Left ventricle myocardium inferior (tissue), 1 donor: ENCODE data around the gene GNAI3. TPM values are rescaled to one million over a fixed set of nuclear protein-coding genes. Genes with fewer than 3 reads are reported as not detected.

Source experiments
- DNase-seq: peaks from one replicate; pipeline ENCODE4 v3.0.0-alpha.2; 2020
- H3K27ac ChIP-seq: fragments of 200-600 bp; replicated peaks from 2 replicates; pipeline ENCODE4 v1.8.0; 2021
- H3K27me3 ChIP-seq: fragments of 200-600 bp; 2 replicates; pipeline ENCODE4 v1.8.0; 2021; ENCODE audit warnings: low read depth
- H3K36me3 ChIP-seq: fragments of 200-600 bp; 2 replicates; pipeline ENCODE4 v1.8.0; 2021
- H3K4me1 ChIP-seq: fragments of 200-600 bp; 2 replicates; pipeline ENCODE4 v1.8.0; 2021
- H3K4me3 ChIP-seq: fragments of 200-600 bp; 2 replicates; pipeline ENCODE4 v1.8.0; 2021; ENCODE audit warnings: mild to moderate bottlenecking, moderate library complexity
- H3K9me3 ChIP-seq: fragments of 200-600 bp; replicated peaks from 2 replicates; pipeline ENCODE4 v1.8.0; 2021
- intact Hi-C: fragments of 100-400 bp; cut with micrococcal nuclease; formaldehyde crosslinking; loops from one replicate; pipeline ENCODE4 v1.11.0; 2022
- total RNA-seq: library from RNA; stranded (reverse); fragmentation: NEBNext Ultra II Directional; extraction: Animal tissue kit (Norgen Biotek cat#: 25700); gene quantifications from one replicate; pipeline ENCODE4 v1.2.1, GENCODE V29; 2021
- TF ChIP-seq, protein P1 (sequence below): fragments of 200-600 bp; IDR thresholded peaks from 2 replicates; pipeline ENCODE4 v1.8.0; 2021; ENCODE audit warnings: antibody characterized with exemption, mild to moderate bottlenecking, borderline replicate concordance
- donor health status: DM: no; HTN: yes; CAD: no; lungs with severe emphysema.

GNAI3 gene
- total RNA-seq, 1 donor from 2014 or later, result 2.0 TPM

DNA sequence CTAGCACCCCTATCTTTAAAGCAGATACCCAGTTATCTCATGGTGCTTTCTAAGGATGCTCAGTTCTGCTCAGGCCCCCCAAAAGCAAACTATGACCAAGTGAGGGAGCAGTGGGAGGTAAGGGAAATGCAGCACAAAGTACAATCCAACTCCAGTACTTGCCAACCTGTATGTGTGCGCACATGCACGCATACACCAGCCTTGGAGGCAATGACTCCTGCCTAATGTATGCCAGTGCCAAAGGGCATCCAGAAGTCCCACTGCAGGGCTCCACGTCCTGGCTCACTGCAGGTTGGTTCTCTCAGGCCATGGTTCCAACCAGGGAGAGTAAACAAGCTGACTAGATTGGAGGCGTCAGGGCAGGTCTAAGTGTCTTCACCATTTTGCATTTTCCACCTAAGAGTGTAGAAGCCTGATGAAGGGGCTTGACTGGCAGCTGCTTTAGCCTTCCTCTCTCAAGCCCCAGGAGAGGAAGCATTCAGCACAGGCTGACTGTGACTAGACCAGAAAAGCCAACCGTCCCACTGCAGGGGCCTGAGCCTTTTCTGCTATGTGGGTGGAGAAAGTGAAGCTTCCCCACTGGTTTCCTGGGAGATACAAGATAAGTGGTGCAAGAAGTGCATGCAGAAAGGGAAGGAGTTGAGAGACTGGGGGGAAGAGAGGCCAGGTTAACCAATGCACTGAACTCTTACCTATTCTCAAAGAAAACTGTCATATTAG, 46.6 kb upstream of the GNAI3 start:
- DNase-seq, result no peak
- peaks cover 7% of the 10 kb centered on the region for H3K4me1 ChIP-seq
- no peaks in the 10 kb centered on the region for H3K27me3 ChIP-seq
- no peak overlapping the region for H3K27ac ChIP-seq
- H3K9me3 ChIP-seq, result no peaks in the 10 kb centered on the region
- TF ChIP-seq, protein P1, sequence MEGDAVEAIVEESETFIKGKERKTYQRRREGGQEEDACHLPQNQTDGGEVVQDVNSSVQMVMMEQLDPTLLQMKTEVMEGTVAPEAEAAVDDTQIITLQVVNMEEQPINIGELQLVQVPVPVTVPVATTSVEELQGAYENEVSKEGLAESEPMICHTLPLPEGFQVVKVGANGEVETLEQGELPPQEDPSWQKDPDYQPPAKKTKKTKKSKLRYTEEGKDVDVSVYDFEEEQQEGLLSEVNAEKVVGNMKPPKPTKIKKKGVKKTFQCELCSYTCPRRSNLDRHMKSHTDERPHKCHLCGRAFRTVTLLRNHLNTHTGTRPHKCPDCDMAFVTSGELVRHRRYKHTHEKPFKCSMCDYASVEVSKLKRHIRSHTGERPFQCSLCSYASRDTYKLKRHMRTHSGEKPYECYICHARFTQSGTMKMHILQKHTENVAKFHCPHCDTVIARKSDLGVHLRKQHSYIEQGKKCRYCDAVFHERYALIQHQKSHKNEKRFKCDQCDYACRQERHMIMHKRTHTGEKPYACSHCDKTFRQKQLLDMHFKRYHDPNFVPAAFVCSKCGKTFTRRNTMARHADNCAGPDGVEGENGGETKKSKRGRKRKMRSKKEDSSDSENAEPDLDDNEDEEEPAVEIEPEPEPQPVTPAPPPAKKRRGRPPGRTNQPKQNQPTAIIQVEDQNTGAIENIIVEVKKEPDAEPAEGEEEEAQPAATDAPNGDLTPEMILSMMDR, result no peak
- intact Hi-C loops, result no loop called here
- H3K36me3 ChIP-seq, result peaks cover 19% of the 10 kb centered on the region
- no peak overlapping the region for H3K4me3 ChIP-seq

DNA sequence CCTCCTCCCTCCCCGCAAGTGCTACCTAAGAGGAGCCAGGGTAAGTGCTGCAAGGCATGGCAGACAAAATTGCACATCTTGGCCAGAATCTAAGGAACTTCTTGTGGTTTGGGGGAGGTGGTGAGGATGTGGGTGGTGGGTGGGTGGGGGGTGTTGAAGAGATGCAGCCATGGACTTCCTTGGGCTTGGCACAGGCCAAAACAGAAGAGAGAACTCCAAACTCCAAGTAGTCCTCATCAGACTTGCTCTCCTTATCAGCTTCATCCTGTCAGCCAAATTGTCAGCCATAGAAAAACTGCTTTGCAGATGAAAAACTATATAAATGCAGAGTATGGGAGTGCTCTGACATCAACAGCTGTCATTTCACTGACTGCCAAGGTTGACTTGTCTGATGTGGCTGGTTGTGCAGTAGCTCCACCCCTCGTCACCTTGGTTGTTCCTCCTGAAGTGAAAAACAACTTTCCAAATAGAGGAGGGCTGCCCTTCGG, 46.0 kb upstream of the GNAI3 start:
- TF ChIP-seq, protein P1, result no peak
- H3K4me1 ChIP-seq, result peaks cover 13% of the 10 kb centered on the region
- no peaks in the 10 kb centered on the region for H3K9me3 ChIP-seq
- no peak overlapping the region for H3K27ac ChIP-seq
- intact Hi-C loops, result no loop called here
- H3K4me3 ChIP-seq, result no peak overlapping the region
- no peak for DNase-seq
- H3K36me3 ChIP-seq, result peaks cover 18% of the 10 kb centered on the region
- H3K27me3 ChIP-seq, result no peaks in the 10 kb centered on the region

DNA sequence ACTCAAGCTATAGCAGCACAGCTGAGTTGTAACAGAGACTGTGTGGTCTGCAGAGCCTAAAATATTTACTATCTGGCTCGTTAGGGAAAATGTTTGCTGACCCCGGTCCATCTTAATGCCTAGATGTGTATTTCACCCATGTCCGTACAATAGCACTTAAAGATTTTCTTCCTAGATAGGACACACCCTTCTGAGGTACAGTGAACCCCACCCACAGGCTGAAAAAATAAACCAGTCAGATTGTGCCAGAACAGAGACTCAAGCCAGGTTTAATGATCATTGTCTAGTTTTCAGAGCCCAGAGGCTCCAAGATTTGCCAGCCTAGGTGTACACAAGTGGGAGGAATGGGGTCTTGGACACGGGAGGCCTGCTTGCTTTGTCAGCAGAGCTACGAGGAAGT, 44.5 kb upstream of the GNAI3 start:
- Histone ChIP-seq H3K27ac (no peak overlapping the region), H3K4me1 (peaks cover 21% of the 10 kb centered on the region)

DNA sequence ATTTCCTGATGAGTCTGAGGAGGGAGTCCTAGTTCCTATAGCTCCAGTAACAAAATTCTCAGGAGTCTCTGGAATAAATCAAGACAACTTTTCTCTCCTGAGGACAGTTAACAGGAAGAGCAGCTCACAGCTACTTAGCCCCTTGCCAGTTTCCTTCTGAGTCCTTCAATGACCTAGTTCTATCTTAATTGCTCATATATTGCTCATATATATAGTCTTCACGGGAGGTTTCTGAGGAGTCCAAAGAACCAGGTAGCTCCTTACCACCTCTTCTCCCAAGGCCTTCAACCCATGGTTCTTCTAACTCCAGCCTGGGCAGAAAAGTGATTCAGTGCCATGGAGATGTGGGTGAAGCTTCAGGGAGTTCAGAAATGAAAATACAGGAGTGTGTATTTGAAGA, 43.4 kb upstream of the GNAI3 start:
- intact Hi-C loops, result no loop called here
- no peaks in the 10 kb centered on the region for H3K9me3 ChIP-seq
- TF ChIP-seq, protein P1, result no peak
- H3K27me3 ChIP-seq, result no peaks in the 10 kb centered on the region
- H3K36me3 ChIP-seq, result peaks cover 23% of the 10 kb centered on the region
- H3K4me3 ChIP-seq, result no peak overlapping the region
- DNase-seq, result no peak
- H3K4me1 ChIP-seq, result peaks cover 28% of the 10 kb centered on the region
- no peak overlapping the region for H3K27ac ChIP-seq

More for the DNA sequence above, 44.5 kb upstream of the GNAI3 start:
- intact Hi-C loops, result no loop called here
- Histone ChIP-seq H3K4me3 (no peak overlapping the region), H3K9me3 (no peaks in the 10 kb centered on the region), H3K27me3 (no peaks in the 10 kb centered on the region), H3K36me3 (peaks cover 23% of the 10 kb centered on the region)
- no peak for DNase-seq
- TF ChIP-seq, protein P1, result no peak

DNA sequence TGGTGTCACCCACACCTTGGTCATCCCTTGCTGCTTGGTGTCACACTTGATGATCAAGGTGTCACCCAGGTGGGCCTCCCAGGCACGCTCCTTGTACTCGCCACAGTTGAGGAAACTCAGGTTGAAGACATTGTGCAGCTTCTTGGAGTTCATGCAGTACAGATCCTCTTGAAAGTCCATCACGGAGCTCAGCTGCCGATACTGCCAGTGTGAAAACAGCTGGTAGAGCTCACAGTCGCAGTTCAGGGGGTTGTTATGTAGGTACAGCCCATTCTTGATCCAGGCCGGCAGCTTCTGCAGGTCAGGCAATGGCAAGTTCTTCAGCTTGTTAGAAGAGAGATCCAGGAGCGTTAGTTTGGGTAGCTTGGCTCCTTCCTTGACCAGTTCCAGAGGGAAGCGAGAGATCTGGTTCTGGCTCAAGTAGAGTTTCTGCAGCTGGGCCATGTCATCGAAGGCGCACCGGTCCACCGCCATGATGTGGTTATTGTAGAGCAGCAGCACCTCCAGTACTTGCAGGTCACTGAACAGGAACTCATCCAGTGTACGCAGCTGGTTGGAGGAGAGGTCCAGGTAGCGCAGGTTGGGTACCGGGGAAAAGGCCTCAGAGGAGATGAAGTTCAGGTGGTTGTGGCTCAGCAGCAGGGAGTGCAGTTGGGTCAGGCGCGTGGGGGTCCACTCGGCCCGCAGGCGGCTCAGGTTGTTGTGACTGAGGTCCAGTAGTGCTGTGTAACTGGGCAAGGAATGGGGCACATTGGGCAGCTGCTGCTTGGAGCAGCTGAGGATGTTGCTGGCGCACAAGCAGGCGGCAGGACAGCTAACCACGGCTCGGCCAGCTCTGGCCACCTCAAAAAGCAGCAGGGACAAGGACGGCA, 40.2 kb upstream of the GNAI3 start:
- Histone ChIP-seq H3K27me3 (no peaks in the 10 kb centered on the region), H3K4me3 (peak overlapping the region; percentile 77), H3K27ac (peak overlapping the region; percentile 75), H3K4me1 (peaks cover 34% of the 10 kb centered on the region), H3K9me3 (no peaks in the 10 kb centered on the region), H3K36me3 (peaks cover 9% of the 10 kb centered on the region)
- TF ChIP-seq, protein P1, result no peak
- no peak for DNase-seq
- intact Hi-C loops, result no loop called here
